GM23248 (cell line): Measurements from ENCODE around the gene ARAP2. TPM values are rescaled to one million over a fixed set of nuclear protein-coding genes. Genes with fewer than 3 reads are reported as not detected.

Experiments
- DNase-seq: peaks from one replicate; pipeline ENCODE4 v3.0.0-alpha.2; 2015
- H2AFZ ChIP-seq: fragments of 200-600 bp; sonication (generic); 2 replicates; pipeline ENCODE4 v1.6.1; 2016; ENCODE audit warnings: antibody characterized with exemption
- H3F3A ChIP-seq: fragments of 200-600 bp; sonication (generic); 2 replicates; pipeline ENCODE4 v1.6.1; 2016; ENCODE audit warnings: mild to moderate bottlenecking, antibody characterized with exemption, mixed run types; ENCODE audit not compliant: insufficient read depth
- H3K27ac ChIP-seq: fragments of 200-600 bp; sonication (generic); 2 replicates; pipeline ENCODE4 v1.5.1; 2016; ENCODE audit warnings: mild to moderate bottlenecking
- H3K27me3 ChIP-seq: fragments of 200-600 bp; sonication (generic); replicated peaks from 2 replicates; pipeline ENCODE4 v1.6.1; 2016; ENCODE audit warnings: mild to moderate bottlenecking; ENCODE audit not compliant: insufficient read depth
- H3K36me3 ChIP-seq: fragments of 200-600 bp; sonication (generic); 2 replicates; pipeline ENCODE4 v1.6.1; 2016; ENCODE audit warnings: low read depth, mild to moderate bottlenecking
- H3K4me1 ChIP-seq: fragments of 200-600 bp; sonication (generic); 2 replicates; pipeline ENCODE4 v1.6.1; 2016; ENCODE audit warnings: mild to moderate bottlenecking; ENCODE audit not compliant: insufficient read depth
- H3K4me2 ChIP-seq: fragments of 200-600 bp; sonication (generic); one replicate; pipeline ENCODE4 v1.6.1; 2016; ENCODE audit warnings: mild to moderate bottlenecking; ENCODE audit not compliant: unreplicated experiment
- H3K4me3 ChIP-seq: fragments of 200-600 bp; sonication (generic); 2 replicates; pipeline ENCODE4 v1.5.1; 2016; ENCODE audit warnings: mild to moderate bottlenecking
- H3K79me2 ChIP-seq: fragments of 200-600 bp; sonication (generic); 2 replicates; pipeline ENCODE4 v1.6.1; 2016; ENCODE audit warnings: mild to moderate bottlenecking; ENCODE audit not compliant: insufficient read depth
- H3K9ac ChIP-seq: fragments of 200-600 bp; sonication (generic); 2 replicates; pipeline ENCODE4 v1.6.1; 2016; ENCODE audit warnings: mild to moderate bottlenecking
- H3K9me2 ChIP-seq: fragments of 200-600 bp; sonication (generic); 2 replicates; pipeline ENCODE4 v1.6.1; 2016; ENCODE audit warnings: mixed run types, mild to moderate bottlenecking, moderate library complexity; ENCODE audit not compliant: insufficient read depth
- H3K9me3 ChIP-seq: fragments of 200-600 bp; sonication (generic); one replicate; pipeline ENCODE4 v1.6.1; 2017; ENCODE audit warnings: low read depth
- H4K20me1 ChIP-seq: fragments of 200-600 bp; sonication (generic); 2 replicates; pipeline ENCODE4 v1.6.0; 2016; ENCODE audit not compliant: insufficient read depth
- EZH2 ChIP-seq: fragments of 200-600 bp; sonication (generic); IDR thresholded peaks from 2 replicates; pipeline ENCODE4 v1.6.1; 2018; ENCODE audit warnings: antibody characterized with exemption, mild to moderate bottlenecking; ENCODE audit not compliant: insufficient read depth, poor library complexity, severe bottlenecking
- EZH2phosphoT487 ChIP-seq: fragments of 200-600 bp; sonication (generic); IDR thresholded peaks from 2 replicates; pipeline ENCODE4 v1.6.1; 2018; ENCODE audit warnings: antibody characterized with exemption, moderate library complexity, mild to moderate bottlenecking, low read depth; ENCODE audit not compliant: insufficient read depth
- WGBS, 2 experiments: methylation state at CpG; one replicate each; pipeline ENCODE4 v1.1.6; 2015 to 2017; ENCODE audit warnings: low lambda C conversion rate in 2 of 2, low coverage in 1 of 2; ENCODE audit errors: missing lambda C conversion rate in 2 of 2; 5-methylcytosine and 5-hydroxymethylcytosine counted together
- in situ Hi-C: fragments of 300-500 bp; cut with MboI; formaldehyde crosslinking; loops from 2 replicates; pipeline ENCODE4 v1.15.0; 2020
- polyA plus RNA-seq: library from polyadenylated mRNA; unstranded; fragments of >200 nt; fragmentation: Nextera tagmentation; extraction: Ambion mirVana; gene quantifications from 2 replicates; pipeline ENCODE4 v1.2.1, GENCODE V29; 2016
- total RNA-seq: library from RNA; depleted of rRNA; stranded (reverse); fragments of >200 nt; shearing (Covaris generic); gene quantifications from 2 replicates; pipeline ENCODE4 v1.2.3, GENCODE V29; 2014

The ARAP2 gene
- total and polyA plus RNA-seq, 2 experiments from 2014 or later: not detected

- no peak overlapping the region for H2AFZ ChIP-seq
- in situ Hi-C loops: no loop called here
- TF ChIP-seq EZH2: no peak
- TF ChIP-seq EZH2phosphoT487: no peak
- no peaks in the 10 kb centered on the region for H3K9me3 ChIP-seq
- no peak for DNase-seq
- no peak overlapping the region for H3K4me2 ChIP-seq
- no peak overlapping the region for H3K27ac ChIP-seq
- H3K9ac ChIP-seq: no peak overlapping the region
- 50 to 51% methylated on average over 2 of the region's 2 CpGs for WGBS, 2 experiments
- no peak overlapping the region for H3K4me3 ChIP-seq
- no peaks in the 10 kb centered on the region for H3K79me2 ChIP-seq
- H4K20me1 ChIP-seq: no peaks in the 10 kb centered on the region
- H3K27me3 ChIP-seq: no peaks in the 10 kb centered on the region
- H3K9me2 ChIP-seq: no peaks in the 10 kb centered on the region
- H3K4me1 ChIP-seq: no peaks in the 10 kb centered on the region
- no peaks in the 10 kb centered on the region for H3F3A ChIP-seq
- H3K36me3 ChIP-seq: no peaks in the 10 kb centered on the region
These were observed 11.3 kb upstream of the ARAP2 start for GRCh38 chr4:36255577-36255976.

GRCh38 chr4:36254371-36254770 lies 10.1 kb upstream of the ARAP2 start:
- in situ Hi-C loops: no loop called here

GRCh38 chr4:36251983-36252382 lies 7.7 kb upstream of the ARAP2 start:
- Histone ChIP-seq H3K9ac (no peak overlapping the region), H3K27me3 (no peaks in the 10 kb centered on the region), H2AFZ (no peak overlapping the region), H3K27ac (no peak overlapping the region), H3K4me2 (no peak overlapping the region), H4K20me1 (no peaks in the 10 kb centered on the region), H3F3A (no peaks in the 10 kb centered on the region), H3K36me3 (no peaks in the 10 kb centered on the region), H3K9me3 (no peaks in the 10 kb centered on the region), H3K79me2 (no peaks in the 10 kb centered on the region), H3K9me2 (no peaks in the 10 kb centered on the region), H3K4me1 (no peaks in the 10 kb centered on the region), H3K4me3 (no peak overlapping the region)
- in situ Hi-C loops: no loop called here
- TF ChIP-seq EZH2phosphoT487: no peak
- no peak for TF ChIP-seq EZH2
- 24 to 31% methylated on average over 2 of the region's 2 CpGs for WGBS, 2 experiments
- DNase-seq: no peak

More at GRCh38 chr4:36254371-36254770, 10.1 kb upstream of the ARAP2 start:
- H3K27ac ChIP-seq: no peak overlapping the region
- no peak for TF ChIP-seq EZH2
- TF ChIP-seq EZH2phosphoT487: no peak
- no peaks in the 10 kb centered on the region for H3K9me3 ChIP-seq
- H3K79me2 ChIP-seq: no peaks in the 10 kb centered on the region
- no peaks in the 10 kb centered on the region for H3K9me2 ChIP-seq
- no peak overlapping the region for H3K9ac ChIP-seq
- H3K36me3 ChIP-seq: no peaks in the 10 kb centered on the region
- no peaks in the 10 kb centered on the region for H3K4me1 ChIP-seq
- H3F3A ChIP-seq: no peaks in the 10 kb centered on the region
- no peak overlapping the region for H2AFZ ChIP-seq
- 25 to 31% methylated on average over 2 of the region's 2 CpGs for WGBS, 2 experiments
- no peak overlapping the region for H3K4me3 ChIP-seq
- DNase-seq: no peak
- no peaks in the 10 kb centered on the region for H3K27me3 ChIP-seq
- no peaks in the 10 kb centered on the region for H4K20me1 ChIP-seq
- no peak overlapping the region for H3K4me2 ChIP-seq

- no peak for DNase-seq
- Histone ChIP-seq H3K36me3 (no peaks in the 10 kb centered on the region), H3K27me3 (peaks cover 6% of the 10 kb centered on the region), H3K79me2 (no peaks in the 10 kb centered on the region), H3K27ac (no peak overlapping the region), H3K9ac (no peak overlapping the region), H3K4me1 (no peaks in the 10 kb centered on the region), H2AFZ (no peak overlapping the region), H3K9me2 (no peaks in the 10 kb centered on the region), H3F3A (no peaks in the 10 kb centered on the region), H3K9me3 (no peaks in the 10 kb centered on the region), H3K4me3 (no peak overlapping the region), H3K4me2 (no peak overlapping the region), H4K20me1 (no peaks in the 10 kb centered on the region)
- in situ Hi-C loops: no loop called here
- TF ChIP-seq EZH2 (no peak), EZH2phosphoT487 (no peak)
- WGBS, 2 experiments: 20 to 21% methylated on average over 1 of the region's 1 CpG
These were observed 5.3 kb upstream of the ARAP2 start for GRCh38 chr4:36249610-36250009.
